GM12801 (cell line): Measurements from ENCODE around the gene ANKRD37.

ENCODE experiments used
- CTCF ChIP-seq: IDR thresholded peaks from one replicate; pipeline ENCODE4 v1.5.1; 2011; ENCODE audit warnings: control low read depth; ENCODE audit not compliant: insufficient read length; ENCODE audit errors: extremely low read depth

ANKRD37 gene

GRCh38 chr4:185425647-185426352 lies 29.2 kb downstream of the ANKRD37 start, which contains the start of gene UFSP2:
Gene UFSP2 (minus strand): TSS chr4:185425964. CDS start chr4:185425868, 96 bp downstream.
- TF ChIP-seq CTCF: no peak

- no peak for TF ChIP-seq CTCF
Observed at GRCh38 chr4:185426960-185427688, 30.5 kb downstream of the ANKRD37 start.

- no peak for TF ChIP-seq CTCF
Observed at GRCh38 chr4:185429660-185430059, 33.0 kb downstream of the ANKRD37 start.

GRCh38 chr4:185435466-185435865 lies 38.8 kb downstream of the ANKRD37 start:
- no peak for TF ChIP-seq CTCF

- TF ChIP-seq CTCF: no peak
Observed at GRCh38 chr4:185437809-185438208, 41.2 kb downstream of the ANKRD37 start.

GRCh38 chr4:185441479-185441878 lies 44.8 kb downstream of the ANKRD37 start:
- TF ChIP-seq CTCF: no peak

- no peak for TF ChIP-seq CTCF
Observed at GRCh38 chr4:185445209-185445608, 48.6 kb downstream of the ANKRD37 start.
